Peyer's patch (tissue), 4 donors: ENCODE results near the gene TRRAP.

ENCODE experiments used
- POLR2A ChIP-seq, 2 donors: fragments of 450-650 bp; IDR thresholded peaks; one replicate each; pipeline ENCODE4 v1.5.1; 2017; ENCODE audit warnings: antibody characterized with exemption in 2 of 2, mild to moderate bottlenecking in 2 of 2, moderate library complexity in 2 of 2
- TF ChIP-seq, protein P1 (sequence below), 6 experiments: fragments of 450-650 bp in 4 of 6; fragments of 200-600 bp in 2 of 6; sonication (generic) in 1 of 6; IDR thresholded peaks; one replicate each; pipeline ENCODE4 v1.5.1; 2017 to 2019; ENCODE audit warnings: antibody characterized with exemption in 6 of 6, mild to moderate bottlenecking in 3 of 6, moderate library complexity in 1 of 6

DNA sequence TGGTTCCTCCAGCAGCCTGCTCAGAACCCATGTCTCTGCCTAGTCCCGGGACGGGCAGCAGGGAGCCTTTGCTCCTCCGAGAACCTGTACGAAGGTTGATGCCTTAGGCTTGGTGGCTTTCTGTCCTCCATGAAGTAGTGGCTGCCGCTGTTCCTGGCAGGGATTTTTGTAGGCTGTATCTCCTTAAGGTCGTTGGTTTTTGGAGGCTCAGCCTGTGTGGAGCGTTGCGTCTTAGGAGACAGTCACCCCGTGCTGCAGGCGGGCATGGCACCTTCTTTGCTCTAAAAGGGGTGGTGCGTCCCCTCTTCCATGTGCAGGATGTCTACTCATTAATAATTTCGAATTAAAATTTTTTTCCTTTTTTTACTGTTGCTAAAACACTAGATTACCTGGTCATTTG lies 92.5 kb downstream of the TRRAP start:
- no peak for TF ChIP-seq POLR2A (IDR thresholded peaks at IDR 0.05)
- TF ChIP-seq, protein P1, sequence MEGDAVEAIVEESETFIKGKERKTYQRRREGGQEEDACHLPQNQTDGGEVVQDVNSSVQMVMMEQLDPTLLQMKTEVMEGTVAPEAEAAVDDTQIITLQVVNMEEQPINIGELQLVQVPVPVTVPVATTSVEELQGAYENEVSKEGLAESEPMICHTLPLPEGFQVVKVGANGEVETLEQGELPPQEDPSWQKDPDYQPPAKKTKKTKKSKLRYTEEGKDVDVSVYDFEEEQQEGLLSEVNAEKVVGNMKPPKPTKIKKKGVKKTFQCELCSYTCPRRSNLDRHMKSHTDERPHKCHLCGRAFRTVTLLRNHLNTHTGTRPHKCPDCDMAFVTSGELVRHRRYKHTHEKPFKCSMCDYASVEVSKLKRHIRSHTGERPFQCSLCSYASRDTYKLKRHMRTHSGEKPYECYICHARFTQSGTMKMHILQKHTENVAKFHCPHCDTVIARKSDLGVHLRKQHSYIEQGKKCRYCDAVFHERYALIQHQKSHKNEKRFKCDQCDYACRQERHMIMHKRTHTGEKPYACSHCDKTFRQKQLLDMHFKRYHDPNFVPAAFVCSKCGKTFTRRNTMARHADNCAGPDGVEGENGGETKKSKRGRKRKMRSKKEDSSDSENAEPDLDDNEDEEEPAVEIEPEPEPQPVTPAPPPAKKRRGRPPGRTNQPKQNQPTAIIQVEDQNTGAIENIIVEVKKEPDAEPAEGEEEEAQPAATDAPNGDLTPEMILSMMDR (IDR thresholded peaks at IDR 0.05) = no peak
